MM.1S (cell line): ENCODE measurements around the gene TRAF3.

Source experiments
- CTCF ChIP-seq: fragments of 300-600 bp; sonication (generic); IDR thresholded peaks from 2 replicates; pipeline ENCODE4 v1.5.1; 2016; ENCODE audit warnings: antibody characterized with exemption, low read length, mixed read lengths
- EZH2 ChIP-seq: fragments of 300-600 bp; sonication (generic); optimal IDR thresholded peaks from 2 replicates; pipeline ENCODE3; 2017; ENCODE audit warnings: low read depth, mild to moderate bottlenecking, antibody characterized with exemption, low read length, mixed read lengths

GRCh38 chr14:102922490-102923200 lies 145.4 kb downstream of the TRAF3 start, which contains the start of gene AMN:
- TF ChIP-seq CTCF = no peak
- no peak for TF ChIP-seq EZH2
